GM23248 (cell line): ENCODE data around the gene SLC7A8. TPM values are rescaled to one million over a fixed set of nuclear protein-coding genes. Genes with fewer than 3 reads are reported as not detected.

Experiments
- DNase-seq: peaks from one replicate; pipeline ENCODE4 v3.0.0-alpha.2; 2015
- H2AFZ ChIP-seq: fragments of 200-600 bp; sonication (generic); 2 replicates; pipeline ENCODE4 v1.6.1; 2016; ENCODE audit warnings: antibody characterized with exemption
- H3F3A ChIP-seq: fragments of 200-600 bp; sonication (generic); 2 replicates; pipeline ENCODE4 v1.6.1; 2016; ENCODE audit warnings: mild to moderate bottlenecking, antibody characterized with exemption, mixed run types; ENCODE audit not compliant: insufficient read depth
- H3K27ac ChIP-seq: fragments of 200-600 bp; sonication (generic); 2 replicates; pipeline ENCODE4 v1.5.1; 2016; ENCODE audit warnings: mild to moderate bottlenecking
- H3K27me3 ChIP-seq: fragments of 200-600 bp; sonication (generic); replicated peaks from 2 replicates; pipeline ENCODE4 v1.6.1; 2016; ENCODE audit warnings: mild to moderate bottlenecking; ENCODE audit not compliant: insufficient read depth
- H3K36me3 ChIP-seq: fragments of 200-600 bp; sonication (generic); 2 replicates; pipeline ENCODE4 v1.6.1; 2016; ENCODE audit warnings: low read depth, mild to moderate bottlenecking
- H3K4me1 ChIP-seq: fragments of 200-600 bp; sonication (generic); 2 replicates; pipeline ENCODE4 v1.6.1; 2016; ENCODE audit warnings: mild to moderate bottlenecking; ENCODE audit not compliant: insufficient read depth
- H3K4me2 ChIP-seq: fragments of 200-600 bp; sonication (generic); one replicate; pipeline ENCODE4 v1.6.1; 2016; ENCODE audit warnings: mild to moderate bottlenecking; ENCODE audit not compliant: unreplicated experiment
- H3K4me3 ChIP-seq: fragments of 200-600 bp; sonication (generic); 2 replicates; pipeline ENCODE4 v1.5.1; 2016; ENCODE audit warnings: mild to moderate bottlenecking
- H3K79me2 ChIP-seq: fragments of 200-600 bp; sonication (generic); 2 replicates; pipeline ENCODE4 v1.6.1; 2016; ENCODE audit warnings: mild to moderate bottlenecking; ENCODE audit not compliant: insufficient read depth
- H3K9ac ChIP-seq: fragments of 200-600 bp; sonication (generic); 2 replicates; pipeline ENCODE4 v1.6.1; 2016; ENCODE audit warnings: mild to moderate bottlenecking
- H3K9me2 ChIP-seq: fragments of 200-600 bp; sonication (generic); 2 replicates; pipeline ENCODE4 v1.6.1; 2016; ENCODE audit warnings: mixed run types, mild to moderate bottlenecking, moderate library complexity; ENCODE audit not compliant: insufficient read depth
- H3K9me3 ChIP-seq: fragments of 200-600 bp; sonication (generic); one replicate; pipeline ENCODE4 v1.6.1; 2017; ENCODE audit warnings: low read depth
- H4K20me1 ChIP-seq: fragments of 200-600 bp; sonication (generic); 2 replicates; pipeline ENCODE4 v1.6.0; 2016; ENCODE audit not compliant: insufficient read depth
- EZH2 ChIP-seq: fragments of 200-600 bp; sonication (generic); IDR thresholded peaks from 2 replicates; pipeline ENCODE4 v1.6.1; 2018; ENCODE audit warnings: antibody characterized with exemption, mild to moderate bottlenecking; ENCODE audit not compliant: insufficient read depth, poor library complexity, severe bottlenecking
- EZH2phosphoT487 ChIP-seq: fragments of 200-600 bp; sonication (generic); IDR thresholded peaks from 2 replicates; pipeline ENCODE4 v1.6.1; 2018; ENCODE audit warnings: antibody characterized with exemption, moderate library complexity, mild to moderate bottlenecking, low read depth; ENCODE audit not compliant: insufficient read depth
- WGBS, 2 experiments: methylation state at CpG; one replicate each; pipeline ENCODE4 v1.1.6; 2015 to 2017; ENCODE audit warnings: low lambda C conversion rate in 2 of 2, low coverage in 1 of 2; ENCODE audit errors: missing lambda C conversion rate in 2 of 2; 5-methylcytosine and 5-hydroxymethylcytosine counted together
- in situ Hi-C: fragments of 300-500 bp; cut with MboI; formaldehyde crosslinking; loops from 2 replicates; pipeline ENCODE4 v1.15.0; 2020
- polyA plus RNA-seq: library from polyadenylated mRNA; unstranded; fragments of >200 nt; fragmentation: Nextera tagmentation; extraction: Ambion mirVana; gene quantifications from 2 replicates; pipeline ENCODE4 v1.2.1, GENCODE V29; 2016
- total RNA-seq: library from RNA; depleted of rRNA; stranded (reverse); fragments of >200 nt; shearing (Covaris generic); gene quantifications from 2 replicates; pipeline ENCODE4 v1.2.3, GENCODE V29; 2014

SLC7A8 gene
- total and polyA plus RNA-seq, 2 experiments from 2014 or later = 6.7 to 9.9 TPM

DNA sequence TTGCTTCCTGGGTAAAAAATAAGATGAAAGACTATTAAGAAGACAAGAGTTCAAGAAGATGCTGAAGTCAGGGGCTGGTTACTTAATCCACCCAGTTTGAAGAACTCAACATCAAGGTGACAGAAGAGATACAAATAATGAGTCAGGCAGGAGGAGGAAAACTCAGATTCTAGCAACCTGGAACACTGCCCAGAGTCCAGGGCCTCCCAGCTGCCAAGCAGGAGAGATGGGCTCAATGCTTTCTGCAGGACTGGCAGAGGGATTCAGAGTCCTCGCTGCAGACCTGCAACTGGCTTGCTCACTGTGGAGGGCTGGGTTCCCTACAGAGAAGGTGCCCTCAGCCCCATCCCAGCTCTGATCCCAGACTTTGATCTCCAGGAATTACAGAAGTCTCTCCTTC lies 35.8 kb downstream of the SLC7A8 start:
- Histone ChIP-seq H3K27me3 (no peaks in the 10 kb centered on the region), H3F3A (peaks cover 20% of the 10 kb centered on the region)
- DNase-seq = peak; percentile 64

DNA sequence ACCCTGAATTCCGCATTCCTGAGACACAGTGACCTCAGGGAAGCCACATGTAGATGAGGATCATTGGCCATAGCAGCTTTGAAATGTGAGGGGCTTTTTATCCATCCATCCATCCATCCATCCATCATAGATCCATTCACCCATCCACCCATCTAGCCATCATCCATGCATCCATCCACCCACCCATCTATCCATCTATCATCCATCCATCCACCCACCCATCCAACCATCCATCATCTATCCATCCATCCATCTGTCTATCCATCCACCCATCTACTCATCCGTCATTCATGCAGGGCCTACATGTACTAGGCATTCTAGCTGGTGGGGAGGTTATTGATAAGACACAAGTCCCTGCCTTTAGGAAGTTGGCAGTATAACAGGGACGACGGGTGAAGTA lies 36.5 kb downstream of the SLC7A8 start:
- Histone ChIP-seq H3K9me2 (no peaks in the 10 kb centered on the region), H3K36me3 (no peaks in the 10 kb centered on the region), H3F3A (peaks cover 20% of the 10 kb centered on the region), H3K9ac (no peak overlapping the region), H3K79me2 (no peaks in the 10 kb centered on the region), H4K20me1 (no peaks in the 10 kb centered on the region), H2AFZ (no peak overlapping the region), H3K27me3 (no peaks in the 10 kb centered on the region), H3K4me1 (peaks cover 12% of the 10 kb centered on the region), H3K4me3 (no peak overlapping the region), H3K9me3 (no peaks in the 10 kb centered on the region), H3K27ac (no peak overlapping the region), H3K4me2 (no peak overlapping the region)
- in situ Hi-C loops = no loop called here
- WGBS, 2 experiments = 90 to 93% methylated on average over 4 of the region's 4 CpGs
- TF ChIP-seq EZH2phosphoT487 = no peak
- TF ChIP-seq EZH2 = no peak
- no peak for DNase-seq

More for the DNA sequence above, 35.8 kb downstream of the SLC7A8 start:
- Histone ChIP-seq H4K20me1 (no peaks in the 10 kb centered on the region), H3K79me2 (no peaks in the 10 kb centered on the region), H3K9me3 (no peaks in the 10 kb centered on the region), H2AFZ (no peak overlapping the region), H3K27ac (no peak overlapping the region), H3K4me3 (no peak overlapping the region), H3K4me1 (peaks cover 7% of the 10 kb centered on the region), H3K4me2 (no peak overlapping the region), H3K36me3 (no peaks in the 10 kb centered on the region), H3K9me2 (no peaks in the 10 kb centered on the region), H3K9ac (no peak overlapping the region)
- no peak for TF ChIP-seq EZH2phosphoT487
- no peak for TF ChIP-seq EZH2
- in situ Hi-C loops = no loop called here
- 92 to 100% methylated on average over 1 of the region's 1 CpG for WGBS, 2 experiments

DNA sequence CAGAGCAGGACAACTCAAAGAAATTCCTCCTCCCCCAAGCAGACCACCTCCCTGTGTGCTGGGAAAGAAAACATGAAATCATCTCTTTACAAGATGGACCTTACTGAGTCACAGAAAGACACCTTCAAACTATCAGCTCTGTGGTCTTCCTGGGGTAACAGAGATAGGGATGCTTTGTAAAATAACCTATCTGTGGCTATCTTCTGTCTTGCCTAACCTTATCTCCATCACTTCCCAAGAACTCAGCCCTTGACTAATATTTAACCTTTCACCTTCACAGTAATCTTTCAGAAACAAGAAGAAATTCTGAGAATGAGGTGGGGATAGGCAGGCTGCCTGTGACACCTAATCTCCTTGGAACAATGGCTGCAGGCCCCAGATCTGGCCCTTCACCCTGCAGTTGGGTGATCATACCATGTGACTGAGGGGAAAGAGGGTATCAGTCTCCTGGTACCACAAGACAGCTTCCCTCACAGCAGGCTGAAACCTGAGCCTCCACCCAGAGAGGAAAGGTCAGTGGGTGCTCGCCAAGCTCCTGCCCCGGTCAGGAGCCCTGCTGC lies 37.0 kb downstream of the SLC7A8 start:
- Histone ChIP-seq H3K27me3 (no peaks in the 10 kb centered on the region), H3F3A (peaks cover 20% of the 10 kb centered on the region), H3K36me3 (no peaks in the 10 kb centered on the region), H3K4me3 (no peak overlapping the region), H3K27ac (no peak overlapping the region), H3K79me2 (no peaks in the 10 kb centered on the region), H3K9me2 (no peaks in the 10 kb centered on the region), H3K9ac (no peak overlapping the region), H4K20me1 (no peaks in the 10 kb centered on the region), H3K4me1 (peaks cover 16% of the 10 kb centered on the region), H3K4me2 (no peak overlapping the region), H3K9me3 (no peaks in the 10 kb centered on the region), H2AFZ (no peak overlapping the region)
- no peak for DNase-seq
- TF ChIP-seq EZH2 (no peak), EZH2phosphoT487 (no peak)
- in situ Hi-C loops = no loop called here
- 91 to 97% methylated on average over 2 of the region's 2 CpGs for WGBS, 2 experiments

DNA sequence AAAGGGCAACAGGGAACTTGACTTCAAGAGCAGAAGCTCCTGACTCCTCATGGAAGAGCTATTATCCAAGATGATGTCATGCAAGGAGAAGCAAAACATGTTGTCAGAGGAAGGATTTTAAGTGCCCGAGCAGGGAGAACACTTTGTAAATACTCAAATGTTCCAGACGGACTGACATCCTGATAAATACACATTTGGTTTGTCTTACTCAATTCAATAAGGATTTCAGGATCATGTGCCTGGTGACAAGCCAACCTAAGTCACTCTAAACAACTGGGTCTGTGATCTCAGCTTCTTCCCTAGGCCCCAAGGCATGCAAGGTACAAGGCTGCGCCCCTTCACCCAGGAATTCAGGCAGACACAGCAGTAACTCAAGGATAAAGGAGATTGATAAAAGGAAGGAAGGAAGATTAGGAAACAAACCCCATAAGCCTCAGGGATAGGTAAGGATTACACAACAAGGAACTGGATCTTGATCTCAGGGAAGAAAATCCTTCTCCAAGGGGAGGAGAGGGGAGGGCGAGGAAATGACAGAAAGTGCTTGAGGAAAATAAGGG lies 37.6 kb downstream of the SLC7A8 start:
- Histone ChIP-seq H3K9ac (no peak overlapping the region), H4K20me1 (no peaks in the 10 kb centered on the region), H3K4me2 (no peak overlapping the region), H3K27me3 (no peaks in the 10 kb centered on the region), H3K9me2 (no peaks in the 10 kb centered on the region), H3K27ac (no peak overlapping the region), H2AFZ (no peak overlapping the region), H3F3A (peaks cover 20% of the 10 kb centered on the region), H3K36me3 (no peaks in the 10 kb centered on the region), H3K4me3 (no peak overlapping the region), H3K79me2 (no peaks in the 10 kb centered on the region), H3K4me1 (peaks cover 16% of the 10 kb centered on the region), H3K9me3 (no peaks in the 10 kb centered on the region)
- in situ Hi-C loops = no loop called here
- 56 to 64% methylated on average over 4 of the region's 4 CpGs for WGBS, 2 experiments
- TF ChIP-seq EZH2phosphoT487 (no peak), EZH2 (no peak)
- DNase-seq = peak; percentile 31
